D341Med (cell line): Measurements from ENCODE around the gene CEP20.

Source experiments
- DNase-seq: peaks from one replicate; pipeline ENCODE4 v3.0.0; 2012; ENCODE audit warnings: low spot score

The CEP20 gene

DNA sequence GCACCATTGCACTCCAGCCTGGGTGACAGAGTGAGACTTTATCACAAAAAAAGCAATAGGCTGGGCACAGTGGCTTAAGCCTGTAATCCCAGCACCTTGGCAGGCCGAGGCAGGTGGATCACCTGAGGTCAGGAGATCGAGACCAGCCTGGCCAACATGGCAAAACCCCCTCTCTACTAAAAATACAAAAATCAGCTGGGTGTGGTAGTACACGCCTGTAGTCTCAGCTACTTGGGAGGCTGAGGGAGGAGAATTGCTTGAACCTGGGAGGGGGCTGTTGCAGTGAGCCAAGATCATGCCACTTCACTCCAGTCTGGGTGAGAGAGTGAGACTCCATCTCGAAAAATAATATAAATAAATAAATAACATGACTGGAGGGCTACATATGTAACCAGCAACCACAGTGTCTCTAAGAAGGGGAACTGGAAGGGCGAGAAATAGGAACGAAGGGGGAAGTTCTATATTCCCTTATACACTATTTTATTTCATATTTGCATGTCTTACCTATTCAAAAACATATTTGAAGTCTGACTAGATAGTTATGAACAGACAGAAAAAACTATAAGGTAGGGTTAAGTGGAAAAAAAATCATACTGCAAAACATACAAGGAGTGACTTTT, 57.5 kb downstream of the CEP20 start:
- DNase-seq = no peak

DNA sequence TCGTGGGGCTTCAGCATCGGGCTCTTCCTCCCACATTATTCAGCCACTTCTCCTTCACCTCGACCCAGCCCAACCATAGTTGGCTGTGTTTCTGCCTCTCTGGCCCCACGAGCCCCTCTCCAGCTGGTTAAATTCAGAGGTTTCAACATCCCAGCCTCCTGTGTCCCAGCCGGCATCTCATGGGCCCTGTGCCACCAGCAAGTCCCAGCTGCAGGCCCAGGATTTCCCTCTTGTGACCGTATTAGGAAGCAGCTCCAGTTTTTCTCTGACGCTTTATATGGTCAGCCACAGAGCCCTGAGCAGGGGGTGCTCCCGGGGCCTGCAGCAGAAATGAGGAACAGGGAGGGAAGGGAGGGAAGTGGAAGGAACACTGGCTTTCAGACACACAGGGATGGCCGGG, 58.9 kb downstream of the CEP20 start:
- no peak for DNase-seq

DNA sequence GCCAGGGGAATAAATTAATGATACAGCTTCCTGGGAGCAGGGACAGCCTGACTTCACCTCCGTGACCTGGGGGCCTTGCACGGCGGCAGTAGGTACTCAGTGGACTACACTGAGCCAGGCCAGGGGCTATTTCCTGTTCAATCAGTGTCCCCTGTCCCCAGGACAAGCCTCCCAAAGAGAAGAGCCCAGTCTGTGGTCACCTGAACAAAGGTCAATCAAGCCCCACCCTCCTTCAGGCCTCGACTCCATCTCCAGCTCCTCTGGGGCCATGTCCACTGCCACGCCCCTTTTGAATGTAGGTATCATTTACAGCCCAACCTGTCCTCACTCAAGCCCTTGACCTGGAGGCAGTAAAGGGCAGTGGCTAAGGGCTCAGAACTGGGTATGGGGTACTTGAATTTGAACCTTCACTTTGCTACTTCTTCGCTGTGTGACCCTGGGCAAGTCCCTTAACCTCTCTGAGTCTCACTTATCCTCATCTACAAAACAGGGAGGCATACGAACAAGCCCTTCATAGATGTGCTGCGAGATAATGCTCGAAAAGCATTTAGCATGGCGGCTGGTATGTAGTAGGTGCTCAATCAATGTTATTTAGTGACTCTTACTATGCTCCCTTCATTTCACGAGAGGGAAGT, 60.6 kb downstream of the CEP20 start:
- DNase-seq = no peak

DNA sequence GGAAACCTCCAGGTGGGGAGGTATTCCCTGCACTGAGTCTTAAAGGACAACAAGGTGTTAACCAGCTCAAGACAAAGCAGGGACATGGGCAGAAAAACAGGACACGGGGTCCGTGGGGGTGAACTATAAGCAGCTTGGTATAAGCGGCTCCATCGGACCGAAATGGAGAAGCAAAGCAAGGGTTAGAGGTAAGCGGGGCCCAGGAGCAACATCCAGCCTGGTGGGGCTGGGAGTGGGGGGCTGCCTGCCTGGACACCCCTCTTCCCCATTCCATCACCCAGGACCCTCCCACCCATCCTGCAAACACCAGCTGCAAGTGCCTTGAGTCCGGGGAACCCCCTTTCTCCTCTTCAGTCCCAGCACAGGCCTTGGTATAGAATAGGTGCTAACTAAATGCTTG, 61.1 kb downstream of the CEP20 start:
- no peak for DNase-seq

DNA sequence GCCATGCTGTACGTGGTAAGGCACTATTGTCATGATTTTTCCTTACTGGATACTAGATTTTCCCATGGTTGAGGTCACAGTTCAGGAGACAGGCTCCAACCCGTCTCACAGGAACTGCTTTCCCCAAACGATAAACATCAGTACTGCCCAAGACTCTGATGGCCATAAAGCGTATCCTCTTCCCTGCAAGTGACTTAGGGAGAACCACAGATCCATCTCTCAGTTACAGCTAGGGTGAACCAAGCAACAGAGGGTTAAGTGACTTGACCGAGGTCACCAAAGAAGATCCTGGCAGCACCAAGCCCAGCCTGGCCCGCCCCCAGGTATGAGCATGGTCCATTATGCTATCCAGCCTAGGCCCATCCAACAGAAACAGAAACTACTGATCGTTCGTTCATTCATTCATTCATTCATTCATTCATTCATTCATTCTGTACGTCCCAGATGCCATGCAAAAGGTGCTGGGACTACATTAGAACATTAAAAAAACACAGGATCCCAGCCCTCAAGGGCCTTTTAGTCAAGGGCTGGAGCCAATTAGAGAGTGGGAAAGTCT, 62.6 kb downstream of the CEP20 start:
- no peak for DNase-seq

DNA sequence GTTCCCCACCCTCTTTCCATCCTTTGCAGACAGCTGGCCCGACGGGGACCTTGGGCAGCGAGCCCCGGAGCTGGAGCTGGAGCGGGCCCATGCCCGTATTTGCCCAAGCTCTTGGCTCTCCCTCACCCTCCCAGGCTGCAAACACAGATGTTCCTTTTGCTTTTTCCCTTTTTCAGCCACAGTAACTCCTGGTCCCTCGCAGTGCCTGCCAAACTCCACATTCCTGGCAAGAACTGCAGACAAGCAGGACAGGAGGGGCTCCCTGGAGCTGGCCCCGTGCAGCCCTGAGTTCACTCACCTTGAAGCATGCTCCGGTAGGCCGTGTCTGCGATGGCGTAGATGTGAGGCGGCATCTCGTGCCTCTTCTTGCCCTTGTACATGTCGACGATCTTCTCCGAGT, 65.4 kb downstream of the CEP20 start:
- DNase-seq = no peak

DNA sequence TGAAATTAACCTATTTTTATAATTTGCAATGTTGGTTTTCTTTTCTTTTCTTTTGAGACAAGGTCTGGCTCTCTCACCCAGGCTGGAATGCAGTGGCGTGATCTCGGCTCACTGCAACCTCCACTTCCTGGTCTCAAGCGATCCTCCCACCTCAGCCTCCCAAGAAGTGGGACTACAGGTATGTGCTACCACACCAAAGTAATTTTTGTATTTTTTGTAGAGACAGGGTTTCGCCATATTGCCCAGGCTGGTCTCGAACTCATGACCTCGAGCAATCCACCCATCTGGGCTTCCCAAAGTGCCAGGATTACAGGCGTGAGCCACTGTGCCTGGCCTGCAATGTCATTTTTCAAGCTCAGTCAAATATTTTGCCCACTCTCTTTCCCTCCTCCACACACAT, 67.6 kb downstream of the CEP20 start:
- no peak for DNase-seq

DNA sequence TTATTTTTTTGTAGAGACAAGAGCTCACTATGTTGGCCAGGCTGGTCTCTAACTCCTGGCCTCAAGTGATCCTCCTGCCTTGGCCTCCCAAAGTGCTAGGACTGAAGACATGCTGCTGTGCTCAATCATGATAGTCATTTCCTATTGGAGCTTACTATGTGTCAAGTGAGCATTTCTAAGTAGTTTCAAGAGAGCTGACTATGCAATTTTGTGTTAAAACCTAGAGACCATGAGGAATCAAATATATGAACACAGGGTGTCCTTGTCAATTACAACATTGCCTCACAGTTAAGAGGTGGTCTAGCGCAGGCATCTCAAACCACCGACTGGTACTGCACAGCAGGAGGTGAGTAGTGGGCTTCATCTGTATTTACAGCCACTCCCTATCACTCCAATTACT, 69.4 kb downstream of the CEP20 start:
- DNase-seq = no peak

DNA sequence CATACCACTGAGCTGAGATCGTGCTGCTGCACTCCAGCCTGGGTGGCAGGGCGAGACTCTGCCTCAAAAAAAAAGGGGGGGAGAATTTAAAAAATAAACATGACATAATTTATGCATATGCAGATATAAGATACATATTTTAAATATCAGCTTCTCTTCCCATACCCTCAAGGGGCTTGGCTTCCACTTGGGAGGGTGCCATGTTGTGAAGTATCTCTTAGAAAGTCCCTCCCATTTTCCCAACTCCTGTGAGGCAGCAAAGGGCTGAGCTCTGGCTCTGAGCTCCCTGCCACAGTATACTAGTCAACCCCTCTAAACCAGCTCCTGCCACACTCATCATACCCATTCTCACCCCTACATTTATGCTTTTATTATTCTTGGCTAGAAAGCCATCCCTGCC, 71.0 kb downstream of the CEP20 start:
- DNase-seq = no peak

DNA sequence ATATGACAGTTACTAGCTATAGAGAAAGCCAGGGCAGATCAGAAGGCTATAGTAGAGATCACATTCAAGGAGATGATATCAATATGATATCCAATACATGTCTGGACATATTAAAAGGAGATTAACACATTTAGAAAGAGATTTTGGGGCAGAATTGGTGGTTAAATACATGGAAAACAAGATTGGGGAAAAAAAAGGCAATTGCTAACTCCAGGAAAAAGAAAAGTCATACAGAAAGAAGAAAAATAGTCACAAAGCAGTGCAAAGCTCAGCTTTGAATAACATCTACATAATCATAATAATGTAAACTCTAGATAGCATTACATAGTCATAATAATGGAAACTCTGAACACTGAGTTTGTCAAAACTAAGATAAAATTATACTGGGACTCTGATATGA, 72.2 kb downstream of the CEP20 start:
- DNase-seq = no peak
